GM13976 (cell line): ENCODE measurements around the gene TSPO.

ENCODE experiments used
- DNase-seq: peaks from one replicate; pipeline ENCODE4 v3.0.0; 2012; ENCODE audit warnings: low spot score
- in situ Hi-C: fragments of 300-500 bp; cut with MboI; formaldehyde crosslinking; loops from one replicate; pipeline ENCODE4 v1.12.0; 2022; ENCODE audit warnings: low sequenced_read_pairs, mixed read lengths, inconsistent platforms; ENCODE audit not compliant: unreplicated experiment
- TF ChIP-seq, protein P1 (sequence below): IDR thresholded peaks from 2 replicates; pipeline ENCODE4 v1.5.1; 2012; ENCODE audit warnings: borderline replicate concordance, mild to moderate bottlenecking; ENCODE audit not compliant: insufficient read depth; ENCODE audit errors: extremely low read depth, missing control alignments, control extremely low read depth

TSPO gene

DNA sequence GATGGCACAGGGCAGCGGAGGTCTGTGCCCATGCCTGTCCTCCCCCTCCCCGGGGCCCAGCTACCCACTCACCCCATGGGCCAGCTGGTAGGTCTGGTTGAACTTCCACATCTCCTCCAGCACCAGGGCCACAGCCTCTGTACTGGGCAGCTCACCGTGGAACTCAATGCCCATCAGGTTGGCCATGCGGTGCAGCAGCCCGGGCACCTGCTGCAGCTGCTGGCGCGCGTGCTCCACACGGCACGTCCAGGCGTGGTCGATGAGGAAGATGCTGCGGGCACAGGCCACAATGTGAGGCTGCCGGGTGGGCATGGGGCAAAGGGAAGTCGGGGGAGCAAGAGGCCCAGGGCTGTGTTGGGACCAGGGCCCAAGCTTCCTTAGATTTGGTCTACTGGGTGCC, 29.3 kb downstream of the TSPO start:
- DNase-seq, result no peak
- TF ChIP-seq, protein P1, sequence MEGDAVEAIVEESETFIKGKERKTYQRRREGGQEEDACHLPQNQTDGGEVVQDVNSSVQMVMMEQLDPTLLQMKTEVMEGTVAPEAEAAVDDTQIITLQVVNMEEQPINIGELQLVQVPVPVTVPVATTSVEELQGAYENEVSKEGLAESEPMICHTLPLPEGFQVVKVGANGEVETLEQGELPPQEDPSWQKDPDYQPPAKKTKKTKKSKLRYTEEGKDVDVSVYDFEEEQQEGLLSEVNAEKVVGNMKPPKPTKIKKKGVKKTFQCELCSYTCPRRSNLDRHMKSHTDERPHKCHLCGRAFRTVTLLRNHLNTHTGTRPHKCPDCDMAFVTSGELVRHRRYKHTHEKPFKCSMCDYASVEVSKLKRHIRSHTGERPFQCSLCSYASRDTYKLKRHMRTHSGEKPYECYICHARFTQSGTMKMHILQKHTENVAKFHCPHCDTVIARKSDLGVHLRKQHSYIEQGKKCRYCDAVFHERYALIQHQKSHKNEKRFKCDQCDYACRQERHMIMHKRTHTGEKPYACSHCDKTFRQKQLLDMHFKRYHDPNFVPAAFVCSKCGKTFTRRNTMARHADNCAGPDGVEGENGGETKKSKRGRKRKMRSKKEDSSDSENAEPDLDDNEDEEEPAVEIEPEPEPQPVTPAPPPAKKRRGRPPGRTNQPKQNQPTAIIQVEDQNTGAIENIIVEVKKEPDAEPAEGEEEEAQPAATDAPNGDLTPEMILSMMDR, result no peak
- in situ Hi-C loops, result no loop called here

DNA sequence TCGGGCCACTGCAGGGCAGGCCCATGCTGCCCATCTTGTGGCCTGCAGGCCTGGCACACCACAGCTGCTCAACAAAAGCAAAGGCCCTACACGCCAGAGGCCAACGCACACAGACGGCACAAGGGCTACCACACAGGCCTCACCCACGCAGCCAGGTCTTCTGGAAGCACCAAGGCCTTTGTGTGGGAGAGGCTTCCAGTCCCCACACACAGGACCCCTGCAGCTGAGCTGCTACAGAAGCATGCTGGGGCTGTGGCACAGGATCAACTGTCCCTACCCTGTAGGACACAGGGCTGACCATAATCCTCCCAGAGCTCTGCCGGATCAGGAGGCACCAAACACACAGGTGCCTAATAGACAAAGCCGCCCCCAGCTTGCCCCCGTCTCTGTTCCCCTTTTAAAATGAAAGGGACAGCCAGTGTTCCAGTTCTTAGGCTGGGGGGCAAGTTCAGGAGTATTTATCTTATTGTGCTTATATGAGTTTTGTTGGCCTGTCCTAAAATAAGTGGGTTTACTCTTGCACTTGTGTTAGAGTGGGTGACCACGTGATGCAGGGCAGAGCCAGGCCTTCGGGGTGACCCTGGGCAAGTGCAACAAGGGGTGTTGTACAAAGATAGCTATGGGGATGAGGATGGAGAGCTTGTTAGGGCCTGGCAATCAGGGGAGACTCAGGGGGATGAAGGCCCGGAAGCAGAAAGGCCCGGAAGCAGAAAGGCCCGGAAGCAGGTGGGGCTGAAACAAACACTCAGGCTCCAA, 30.1 kb downstream of the TSPO start:
- in situ Hi-C loops, result no loop called here
- TF ChIP-seq, protein P1, result no peak
- no peak for DNase-seq

DNA sequence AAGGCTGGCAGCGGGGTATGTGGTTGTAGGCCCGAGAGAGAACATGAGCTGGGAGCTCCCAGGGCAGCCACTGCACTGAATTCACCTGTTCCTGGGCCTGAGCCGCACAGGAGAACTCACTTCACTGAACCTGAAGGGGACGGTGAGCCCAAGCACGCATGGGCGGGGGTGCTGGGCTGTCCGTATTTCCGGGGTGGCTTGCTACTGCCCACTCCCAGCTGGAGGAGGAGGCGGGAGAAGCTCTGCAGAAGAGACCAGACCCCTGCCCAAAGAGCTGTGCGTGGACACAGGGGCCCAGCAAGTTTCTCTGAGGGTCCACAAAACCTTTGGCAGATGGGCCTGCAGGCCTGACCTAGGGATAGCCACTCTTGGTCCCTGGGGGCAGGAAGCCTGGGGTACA, 30.8 kb downstream of the TSPO start:
- in situ Hi-C loops, result no loop called here
- no peak for DNase-seq
- TF ChIP-seq, protein P1, result no peak

DNA sequence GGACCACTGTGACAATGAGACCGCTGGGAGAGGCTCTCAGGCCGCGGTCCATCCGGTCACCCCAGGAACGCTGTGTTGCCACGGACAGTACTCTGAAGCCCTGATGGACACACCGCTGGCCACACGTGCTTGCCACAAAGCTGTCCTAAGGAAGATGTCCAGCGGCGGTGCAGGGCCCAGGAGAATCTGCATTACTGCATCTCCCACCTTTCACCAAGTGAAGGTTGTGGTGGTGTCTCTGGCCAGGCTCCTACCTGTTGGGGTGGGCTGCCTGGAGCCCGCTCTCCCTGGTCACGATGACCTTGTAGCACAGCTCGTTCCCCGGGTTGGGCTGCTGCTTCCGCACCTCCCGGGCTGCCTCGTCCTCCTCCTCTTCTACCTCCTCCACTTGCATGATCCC, 31.4 kb downstream of the TSPO start:
- no peak for DNase-seq
- in situ Hi-C loops, result no loop called here
- TF ChIP-seq, protein P1, result no peak

DNA sequence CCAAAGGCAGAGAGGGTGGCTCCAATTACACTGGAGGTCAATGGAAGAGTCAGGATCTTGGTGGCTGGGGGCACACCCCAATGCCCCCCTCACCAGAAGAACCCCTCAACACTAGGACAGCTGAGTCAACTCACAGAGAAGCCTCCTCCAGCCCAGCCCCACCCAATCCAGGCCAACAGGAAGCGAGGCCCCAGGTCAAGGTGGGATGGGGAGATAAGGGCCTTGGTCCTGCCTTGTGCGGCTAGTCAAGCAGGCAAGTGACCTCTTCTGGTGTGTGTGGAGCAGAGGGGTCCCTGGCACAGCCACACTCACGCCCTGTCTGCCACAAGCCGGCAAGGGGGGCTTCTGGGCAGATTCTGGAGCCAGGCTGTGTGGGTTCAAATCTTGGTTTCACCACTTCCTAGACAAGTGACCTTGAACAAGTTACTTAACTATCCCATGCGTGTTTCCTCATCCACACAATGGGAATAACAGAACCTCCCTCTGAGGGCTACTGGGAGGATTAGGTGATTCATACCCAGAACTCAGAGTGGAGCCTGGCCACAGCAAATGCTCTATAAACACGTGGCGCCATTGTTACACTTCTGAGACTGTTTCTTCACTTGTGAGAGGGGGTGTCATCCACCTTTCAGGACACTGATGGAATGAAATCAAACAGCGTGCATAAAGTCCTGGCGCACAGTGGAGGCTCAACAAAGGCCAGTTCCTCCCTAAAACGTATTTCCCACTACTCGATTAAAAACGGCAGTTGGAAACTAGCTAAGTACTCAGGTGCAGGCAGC, 32.3 kb downstream of the TSPO start:
- in situ Hi-C loops, result no loop called here
- DNase-seq, result no peak

DNA sequence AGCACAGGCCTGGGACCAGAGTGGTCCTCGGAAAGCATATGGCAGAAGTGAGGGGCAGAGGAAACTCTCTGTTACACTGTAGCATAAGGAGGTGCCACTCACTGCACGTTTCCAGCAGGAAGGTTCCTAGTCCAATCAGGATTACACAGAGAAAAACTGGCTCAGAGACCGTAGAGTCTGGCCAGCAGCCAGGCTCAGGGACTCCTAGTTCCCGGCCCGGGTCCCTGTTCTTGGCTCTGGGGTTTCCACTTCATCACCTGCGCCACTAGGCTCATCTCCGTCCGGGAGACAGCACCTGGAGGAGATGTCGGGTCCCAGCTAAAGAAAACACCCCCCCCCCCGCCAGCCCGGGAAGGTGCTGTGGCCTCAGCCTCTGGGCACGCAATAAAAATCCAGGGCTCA, 34.5 kb downstream of the TSPO start:
- in situ Hi-C loops, result no loop called here
- DNase-seq, result no peak
- TF ChIP-seq, protein P1, result no peak

More for the DNA sequence above, 32.3 kb downstream of the TSPO start:
- TF ChIP-seq, protein P1, result no peak
